Measurements from ENCODE around the gene VAC14. TPM values are rescaled to one million over a fixed set of nuclear protein-coding genes. Genes with fewer than 3 reads are reported as not detected.

Gene VAC14
- total RNA-seq, 1 donor from 2014 or later: 18.4 TPM

GRCh38 chr16:70697594-70698170, 103.3 kb downstream of the VAC14 start:
- H3K36me3 ChIP-seq (ENCODE audit: control insufficient read depth, insufficient read depth, low read length): peaks cover 1% of the 10 kb centered on the region
- DNase-seq (ENCODE audit: low read depth): no peak
- FAIRE-seq: no peak
- no peak for TF ChIP-seq CTCF (IDR thresholded peaks at IDR 0.05; ENCODE audit: insufficient read depth, low read length, severe bottlenecking)
- H3K4me3 ChIP-seq (ENCODE audit: low read depth, low read length): no peak overlapping the region
- H3K27me3 ChIP-seq (ENCODE audit: control insufficient read depth, insufficient read depth, low read length): no peaks in the 10 kb centered on the region

DNA sequence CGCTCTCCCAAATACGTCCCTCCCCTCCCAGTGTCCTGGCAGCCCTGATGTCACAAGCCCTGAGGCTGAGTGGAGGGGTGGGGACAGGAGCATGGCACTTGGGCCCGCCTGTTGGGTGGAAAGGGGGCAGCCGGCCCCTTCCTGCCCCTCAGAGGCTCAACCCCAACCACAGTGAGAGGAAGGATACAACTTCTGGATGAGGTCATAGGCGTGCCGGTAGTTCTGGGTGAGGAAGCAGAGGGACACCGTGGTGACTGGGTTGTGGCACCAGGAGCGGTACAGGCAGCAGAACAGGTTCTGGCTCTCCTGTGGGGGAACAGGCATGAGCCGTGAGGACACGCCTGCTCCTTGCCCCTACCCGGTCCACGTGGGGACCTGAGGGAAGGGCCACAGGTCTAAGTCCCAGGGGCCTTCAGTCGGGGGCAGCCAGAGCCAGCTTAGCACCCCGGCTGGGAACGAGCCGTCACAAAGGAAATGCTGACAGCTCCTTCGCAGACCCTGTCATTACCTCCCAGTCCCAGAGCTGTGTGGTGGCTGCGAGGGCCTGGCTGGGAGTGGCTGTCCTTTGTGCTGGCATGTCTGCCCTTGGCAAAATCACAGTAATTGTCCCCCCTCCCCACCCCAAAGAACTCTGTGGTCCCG, 103.9 kb downstream of the VAC14 start:
- no peaks in the 10 kb centered on the region for H3K27me3 ChIP-seq (ENCODE audit: control insufficient read depth, insufficient read depth, low read length)
- no peak overlapping the region for H3K4me3 ChIP-seq (ENCODE audit: low read depth, low read length)
- FAIRE-seq (no peak), DNase-seq (ENCODE audit: low read depth) (peak; percentile 48)
- no peak for TF ChIP-seq CTCF (IDR thresholded peaks at IDR 0.05; ENCODE audit: insufficient read depth, low read length, severe bottlenecking)
- H3K36me3 ChIP-seq (ENCODE audit: control insufficient read depth, insufficient read depth, low read length): peaks cover 1% of the 10 kb centered on the region

- peaks cover 1% of the 10 kb centered on the region for H3K36me3 ChIP-seq (ENCODE audit: control insufficient read depth, insufficient read depth, low read length)
- no peaks in the 10 kb centered on the region for H3K27me3 ChIP-seq (ENCODE audit: control insufficient read depth, insufficient read depth, low read length)
- DNase-seq (ENCODE audit: low read depth): no peak
- no peak for TF ChIP-seq CTCF (IDR thresholded peaks at IDR 0.05; ENCODE audit: insufficient read depth, low read length, severe bottlenecking)
- no peak overlapping the region for H3K4me3 ChIP-seq (ENCODE audit: low read depth, low read length)
- no peak for FAIRE-seq
These were observed 104.6 kb downstream of the VAC14 start for GRCh38 chr16:70696355-70696754.

GRCh38 chr16:70695331-70696070, 105.5 kb downstream of the VAC14 start:
- no peaks in the 10 kb centered on the region for H3K27me3 ChIP-seq (ENCODE audit: control insufficient read depth, insufficient read depth, low read length)
- no peak for DNase-seq (ENCODE audit: low read depth)
- no peak overlapping the region for H3K4me3 ChIP-seq (ENCODE audit: low read depth, low read length)
- H3K36me3 ChIP-seq (ENCODE audit: control insufficient read depth, insufficient read depth, low read length): peaks cover 1% of the 10 kb centered on the region
- TF ChIP-seq CTCF (IDR thresholded peaks at IDR 0.05; ENCODE audit: insufficient read depth, low read length, severe bottlenecking): no peak
- FAIRE-seq: peak; percentile 47

DNA sequence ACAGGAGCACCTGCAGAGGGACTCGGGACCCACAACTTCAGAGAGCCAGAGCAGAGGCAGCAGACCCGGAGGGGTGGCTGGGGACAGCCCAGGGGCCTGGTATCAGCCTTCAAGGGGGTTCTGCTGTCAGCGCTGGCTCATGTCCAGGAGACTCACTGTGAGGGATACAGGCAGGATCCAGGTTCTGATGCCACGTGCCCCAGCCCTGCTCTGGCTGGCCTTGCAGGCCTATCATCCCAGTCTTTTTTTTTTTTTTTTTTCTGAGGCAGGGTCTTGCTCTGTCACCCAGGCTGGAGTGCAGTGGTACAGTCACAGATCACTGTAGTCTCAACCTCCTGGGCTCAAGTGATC, 106.1 kb downstream of the VAC14 start:
- no peak for TF ChIP-seq CTCF (IDR thresholded peaks at IDR 0.05; ENCODE audit: insufficient read depth, low read length, severe bottlenecking)
- DNase-seq (ENCODE audit: low read depth): no peak
- Histone ChIP-seq H3K27me3 (ENCODE audit: control insufficient read depth, insufficient read depth, low read length) (no peaks in the 10 kb centered on the region), H3K4me3 (ENCODE audit: low read depth, low read length) (no peak overlapping the region), H3K36me3 (ENCODE audit: control insufficient read depth, insufficient read depth, low read length) (peaks cover 1% of the 10 kb centered on the region)
- FAIRE-seq: no peak
